ENCODE measurements around the gene EI24.
A peak's percentile ranks its signal among the peaks of the same experiment; 100 is the strongest.

The EI24 gene

DNA sequence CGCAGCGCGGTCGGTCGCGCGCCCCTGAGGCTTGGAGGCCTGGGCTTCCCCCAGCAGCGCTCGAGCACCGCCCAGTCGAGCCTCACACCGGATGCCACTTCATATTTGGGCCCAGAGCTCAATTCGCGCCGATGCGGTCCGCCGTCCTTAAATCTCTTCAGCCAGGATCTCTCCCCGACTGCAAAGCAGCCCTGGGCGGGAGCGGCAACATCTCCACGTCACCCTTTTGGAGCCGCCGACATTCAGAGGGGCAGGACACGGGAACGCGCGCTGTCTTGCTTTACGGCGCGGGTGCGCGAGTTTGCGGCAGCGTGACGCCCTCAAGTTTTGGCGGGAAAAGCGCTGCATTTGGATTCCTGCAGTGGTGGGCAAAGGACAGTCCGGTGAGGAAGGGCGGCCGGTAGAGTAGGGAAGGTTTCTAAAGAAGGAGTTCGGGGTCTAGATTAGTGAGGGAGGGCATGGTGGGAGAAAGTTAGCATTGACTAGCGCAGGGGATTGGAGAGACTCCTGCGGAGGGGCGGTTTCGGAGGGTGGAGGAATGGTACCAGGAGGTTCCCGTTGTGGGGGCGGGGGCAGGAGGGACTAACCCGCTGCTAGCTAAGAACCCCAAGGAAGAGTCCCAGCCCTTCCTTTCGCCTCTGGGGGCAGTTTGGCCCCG, 56.5 kb downstream of the EI24 start:
- DNase-seq (ENCODE audit: low read depth in 2 of 2) = peak; percentile 92 to 95
- no peak for TF ChIP-seq CTCF (IDR thresholded peaks at IDR 0.05; ENCODE audit: low read depth, low read length)
- peak overlapping the region; percentile 76 to 84 for H3K4me3 ChIP-seq (replicated peaks in 1 of 2; ENCODE audit: low read depth in 2 of 2, low read length in 2 of 2)

DNA sequence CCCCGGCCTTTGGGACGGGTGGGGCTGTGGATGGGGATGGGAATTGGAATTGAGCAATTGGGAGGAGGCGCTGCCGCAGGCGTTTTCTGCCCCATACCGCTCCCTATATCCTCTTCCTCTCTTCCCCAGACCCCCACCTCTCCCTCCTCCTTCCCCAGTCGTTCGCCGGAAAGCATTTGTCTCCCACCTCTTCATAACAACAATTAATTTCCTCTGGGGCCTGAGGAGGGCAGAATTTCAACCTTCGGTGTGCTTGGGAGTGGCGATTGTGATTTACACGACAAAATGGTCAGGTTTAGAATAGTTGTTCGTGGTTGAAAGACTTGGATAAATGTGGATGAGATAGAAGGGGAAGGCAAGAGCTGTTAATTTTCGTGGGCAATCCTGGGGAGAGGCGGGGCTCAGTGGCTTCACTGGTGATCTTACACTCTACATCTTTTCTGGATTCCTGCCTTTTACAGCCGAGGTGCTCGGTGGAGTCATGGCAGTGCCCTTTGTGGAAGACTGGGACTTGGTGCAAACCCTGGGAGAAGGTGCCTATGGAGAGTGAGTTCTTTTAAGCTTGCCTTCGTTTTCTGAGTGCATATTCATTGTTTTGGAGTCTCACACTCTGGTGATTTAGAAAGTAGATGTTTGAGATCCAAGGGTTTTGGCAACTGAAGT, 57.1 kb downstream of the EI24 start:
- peak overlapping the region; percentile 76 to 84 for H3K4me3 ChIP-seq (replicated peaks in 1 of 2; ENCODE audit: low read depth in 2 of 2, low read length in 2 of 2)
- TF ChIP-seq CTCF (IDR thresholded peaks at IDR 0.05; ENCODE audit: low read depth, low read length) = peak; percentile 31
- DNase-seq (ENCODE audit: low read depth in 2 of 2) = peak in 1 of 2 donors; percentile 90

DNA sequence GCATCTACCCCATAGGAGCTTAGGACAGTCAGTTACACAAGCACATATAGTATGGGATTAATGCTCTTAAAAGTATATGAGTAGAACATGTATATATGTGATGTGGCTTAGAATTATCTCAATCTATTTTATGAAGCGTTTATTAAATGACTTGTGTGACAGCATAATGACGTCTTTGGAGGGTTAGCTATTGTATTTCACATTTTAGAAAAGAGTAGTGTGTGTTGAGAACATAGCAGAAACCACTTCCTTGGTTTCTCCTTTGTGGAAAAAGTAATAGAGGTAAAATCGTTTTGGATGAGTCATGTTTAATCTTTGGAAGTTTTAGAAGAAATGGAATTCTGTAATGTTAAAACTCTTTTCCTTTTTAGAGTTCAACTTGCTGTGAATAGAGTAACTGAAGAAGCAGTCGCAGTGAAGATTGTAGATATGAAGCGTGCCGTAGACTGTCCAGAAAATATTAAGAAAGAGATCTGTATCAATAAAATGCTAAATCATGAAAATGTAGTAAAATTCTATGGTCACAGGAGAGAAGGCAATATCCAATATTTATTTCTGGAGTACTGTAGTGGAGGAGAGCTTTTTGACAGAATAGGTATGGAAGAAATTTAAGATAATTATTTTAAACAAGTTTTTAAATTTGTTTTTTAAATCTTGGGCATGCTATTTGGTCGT, 58.1 kb downstream of the EI24 start:
- peak; percentile 6 to 20 for DNase-seq (ENCODE audit: low read depth in 2 of 2)
- TF ChIP-seq CTCF (IDR thresholded peaks at IDR 0.05; ENCODE audit: low read depth, low read length) = no peak
- peak overlapping the region; percentile 76 to 84 for H3K4me3 ChIP-seq (replicated peaks in 1 of 2; ENCODE audit: low read depth in 2 of 2, low read length in 2 of 2)

Measured in cardiac fibroblast (primary cell).